Measurements from ENCODE around the gene ARID3C. TPM values are rescaled to one million over a fixed set of nuclear protein-coding genes. Genes with fewer than 3 reads are reported as not detected.

The ARID3C gene
- total and polyA plus RNA-seq, 10 of the 15 experiments (the other 5 are each of a cell fraction or from before 2014, with no cell fraction given) = not detected

DNA sequence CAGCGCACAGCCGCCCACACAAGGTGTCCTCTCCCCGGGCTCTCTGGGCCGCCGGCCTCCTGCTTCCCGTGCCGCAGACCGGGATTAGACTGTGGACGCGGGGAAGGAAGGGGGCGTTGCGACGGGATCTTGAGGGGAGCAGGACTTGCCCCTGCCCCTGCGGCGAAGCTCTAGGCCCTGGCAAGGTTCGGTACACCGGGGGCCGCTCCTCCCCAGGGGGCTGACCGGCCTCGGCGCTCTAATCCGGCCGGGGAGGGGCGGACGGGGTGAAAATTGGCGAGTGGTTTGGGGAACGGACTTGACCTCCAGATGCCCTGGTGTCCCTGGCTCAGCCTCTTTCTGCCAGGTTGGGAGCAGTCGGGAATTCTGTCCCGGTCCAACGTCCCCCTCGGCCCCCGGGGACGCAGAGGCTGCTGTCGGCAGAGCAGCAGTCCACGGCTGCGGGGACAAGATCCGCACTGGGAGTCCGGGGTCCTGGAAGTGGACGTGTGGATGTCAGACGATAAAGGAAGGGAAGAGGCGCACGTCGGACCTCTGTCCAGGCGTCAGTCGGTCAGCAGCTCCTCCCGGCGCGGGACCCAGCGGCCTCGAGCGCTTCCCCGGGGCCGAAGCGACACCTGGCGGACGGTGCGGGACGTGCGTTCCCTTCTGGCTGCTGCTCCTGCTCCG is 37.5 kb downstream of the ARID3C start (continued):
- TF ChIP-seq FOXK2 (IDR thresholded peaks at IDR 0.05) (no peak), MTA3 (IDR thresholded peaks at IDR 0.05; ENCODE audit: borderline replicate concordance, low read length) (no peak), CUX1 (IDR thresholded peaks at IDR 0.05; ENCODE audit: insufficient replicate concordance, low read depth, low read length) (no peak), NFYB (IDR thresholded peaks at IDR 0.05; ENCODE audit: insufficient read depth, low read depth, low read length) (no peak), RUNX3 (IDR thresholded peaks at IDR 0.05; ENCODE audit: low read length) (no peak), ZNF384 (IDR thresholded peaks at IDR 0.05; ENCODE audit: borderline replicate concordance, low read depth, low read length) (no peak), BACH1 (IDR thresholded peaks at IDR 0.05; ENCODE audit: borderline replicate concordance) (0 out of 2 replicates have a peak, but pooled peaks have one; percentile 15), TCF7 (IDR thresholded peaks at IDR 0.05; ENCODE audit: borderline replicate concordance) (no peak), NR2C1 (IDR thresholded peaks at IDR 0.05) (no peak), SIN3A (IDR thresholded peaks at IDR 0.05; ENCODE audit: low read depth, low read length) (no peak), TCF12 (IDR thresholded peaks at IDR 0.05; ENCODE audit: low read depth, low read length) (no peak), CREM (IDR thresholded peaks at IDR 0.05; ENCODE audit: low read depth) (no peak), NR2F1 (conservative IDR thresholded peaks at IDR 0.05) (no peak), GABPA (IDR thresholded peaks at IDR 0.05; ENCODE audit: low read depth) (no peak), JUNB (IDR thresholded peaks at IDR 0.05) (no peak), SMC3 (IDR thresholded peaks at IDR 0.05; ENCODE audit: borderline replicate concordance, low read length) (peak; percentile 86), PAX8 (IDR thresholded peaks at IDR 0.05) (no peak), CREB1 (IDR thresholded peaks at IDR 0.05; ENCODE audit: low read depth) (no peak), SUZ12 (IDR thresholded peaks at IDR 0.05; ENCODE audit: unreplicated experiment) (peak; percentile 79), WRNIP1 (IDR thresholded peaks at IDR 0.05; ENCODE audit: borderline replicate concordance, low read depth, low read length) (no peak), POLR2A (IDR thresholded peaks at IDR 0.05; ENCODE audit: low read depth, low read length) (no peak)
- TF ChIP-seq, protein P1, sequence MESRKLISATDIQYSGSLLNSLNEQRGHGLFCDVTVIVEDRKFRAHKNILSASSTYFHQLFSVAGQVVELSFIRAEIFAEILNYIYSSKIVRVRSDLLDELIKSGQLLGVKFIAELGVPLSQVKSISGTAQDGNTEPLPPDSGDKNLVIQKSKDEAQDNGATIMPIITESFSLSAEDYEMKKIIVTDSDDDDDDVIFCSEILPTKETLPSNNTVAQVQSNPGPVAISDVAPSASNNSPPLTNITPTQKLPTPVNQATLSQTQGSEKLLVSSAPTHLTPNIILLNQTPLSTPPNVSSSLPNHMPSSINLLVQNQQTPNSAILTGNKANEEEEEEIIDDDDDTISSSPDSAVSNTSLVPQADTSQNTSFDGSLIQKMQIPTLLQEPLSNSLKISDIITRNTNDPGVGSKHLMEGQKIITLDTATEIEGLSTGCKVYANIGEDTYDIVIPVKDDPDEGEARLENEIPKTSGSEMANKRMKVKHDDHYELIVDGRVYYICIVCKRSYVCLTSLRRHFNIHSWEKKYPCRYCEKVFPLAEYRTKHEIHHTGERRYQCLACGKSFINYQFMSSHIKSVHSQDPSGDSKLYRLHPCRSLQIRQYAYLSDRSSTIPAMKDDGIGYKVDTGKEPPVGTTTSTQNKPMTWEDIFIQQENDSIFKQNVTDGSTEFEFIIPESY (IDR thresholded peaks at IDR 0.05) = no peak
- TF ChIP-seq, protein P2, sequence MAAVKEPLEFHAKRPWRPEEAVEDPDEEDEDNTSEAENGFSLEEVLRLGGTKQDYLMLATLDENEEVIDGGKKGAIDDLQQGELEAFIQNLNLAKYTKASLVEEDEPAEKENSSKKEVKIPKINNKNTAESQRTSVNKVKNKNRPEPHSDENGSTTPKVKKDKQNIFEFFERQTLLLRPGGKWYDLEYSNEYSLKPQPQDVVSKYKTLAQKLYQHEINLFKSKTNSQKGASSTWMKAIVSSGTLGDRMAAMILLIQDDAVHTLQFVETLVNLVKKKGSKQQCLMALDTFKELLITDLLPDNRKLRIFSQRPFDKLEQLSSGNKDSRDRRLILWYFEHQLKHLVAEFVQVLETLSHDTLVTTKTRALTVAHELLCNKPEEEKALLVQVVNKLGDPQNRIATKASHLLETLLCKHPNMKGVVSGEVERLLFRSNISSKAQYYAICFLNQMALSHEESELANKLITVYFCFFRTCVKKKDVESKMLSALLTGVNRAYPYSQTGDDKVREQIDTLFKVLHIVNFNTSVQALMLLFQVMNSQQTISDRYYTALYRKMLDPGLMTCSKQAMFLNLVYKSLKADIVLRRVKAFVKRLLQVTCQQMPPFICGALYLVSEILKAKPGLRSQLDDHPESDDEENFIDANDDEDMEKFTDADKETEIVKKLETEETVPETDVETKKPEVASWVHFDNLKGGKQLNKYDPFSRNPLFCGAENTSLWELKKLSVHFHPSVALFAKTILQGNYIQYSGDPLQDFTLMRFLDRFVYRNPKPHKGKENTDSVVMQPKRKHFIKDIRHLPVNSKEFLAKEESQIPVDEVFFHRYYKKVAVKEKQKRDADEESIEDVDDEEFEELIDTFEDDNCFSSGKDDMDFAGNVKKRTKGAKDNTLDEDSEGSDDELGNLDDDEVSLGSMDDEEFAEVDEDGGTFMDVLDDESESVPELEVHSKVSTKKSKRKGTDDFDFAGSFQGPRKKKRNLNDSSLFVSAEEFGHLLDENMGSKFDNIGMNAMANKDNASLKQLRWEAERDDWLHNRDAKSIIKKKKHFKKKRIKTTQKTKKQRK (IDR thresholded peaks at IDR 0.05; ENCODE audit: low read depth, low read length) = no peak
